ENCODE measurements around the gene CTDSP2. TPM values are rescaled to one million over a fixed set of nuclear protein-coding genes. Genes with fewer than 3 reads are reported as not detected.
A peak's percentile ranks its signal among the peaks of the same experiment; 100 is the strongest.

Gene CTDSP2
- total RNA-seq, 1 experiment from 2014 or later: 82.7 TPM

- TF ChIP-seq, protein P1, sequence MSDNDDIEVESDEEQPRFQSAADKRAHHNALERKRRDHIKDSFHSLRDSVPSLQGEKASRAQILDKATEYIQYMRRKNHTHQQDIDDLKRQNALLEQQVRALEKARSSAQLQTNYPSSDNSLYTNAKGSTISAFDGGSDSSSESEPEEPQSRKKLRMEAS (IDR thresholded peaks at IDR 0.05): peak; percentile 94
- TF ChIP-seq ZNF274 (IDR thresholded peaks at IDR 0.05; ENCODE audit: low read depth, low read length) (no peak), YY1 (IDR thresholded peaks at IDR 0.05; ENCODE audit: extremely low read depth, insufficient replicate concordance, low read depth, low read length) (peak; percentile 73), EZH2 (IDR thresholded peaks at IDR 0.05) (no peak), SRF (IDR thresholded peaks at IDR 0.05; ENCODE audit: low read depth) (peak; percentile 90), CEBPB (IDR thresholded peaks at IDR 0.05; ENCODE audit: low read depth) (peak; percentile 88)
These were observed 63.7 kb downstream of the CTDSP2 start, which contains the start of gene TSFM (continued) for GRCh38 chr12:57782608-57783465.

- Histone ChIP-seq H3K79me2 (ENCODE audit: insufficient read depth, low read length) (peaks cover 44% of the 10 kb centered on the region), H3K4me3 (replicated peaks in 1 of 2; ENCODE audit: low read depth in 1 of 2, low read length in 2 of 2) (peak overlapping the region; percentile 98 to 100), H3K9me2 (ENCODE audit: insufficient read depth) (no peaks in the 10 kb centered on the region), H3K9me3 (ENCODE audit: control insufficient read depth in 1 of 2, insufficient read depth in 1 of 2, low read depth in 1 of 2, low read length in 2 of 2) (no peaks in the 10 kb centered on the region), H3K27ac (ENCODE audit: low read depth, low read length) (no peak overlapping the region), H4K20me1 (ENCODE audit: insufficient read depth) (no peaks in the 10 kb centered on the region), H2AFZ (ENCODE audit: low read depth, low read length, poor library complexity, severe bottlenecking) (no peak overlapping the region), H3K9ac (ENCODE audit: low read length) (peak overlapping the region; percentile 1; the same call in 1 of the 2 replicates), H3K4me2 (ENCODE audit: low read length) (peak overlapping the region; percentile 74), H3K27me3 (ENCODE audit: insufficient read depth, low read length) (no peaks in the 10 kb centered on the region), H3K4me1 (ENCODE audit: control insufficient read depth in 1 of 2, insufficient read depth in 2 of 2, low read length in 2 of 2) (peaks cover 6 to 10% of the 10 kb centered on the region in 2 experiments), H3K36me3 (ENCODE audit: control insufficient read depth in 1 of 2, insufficient read depth in 2 of 2, low read length in 2 of 2) (peaks cover 13 to 19% of the 10 kb centered on the region in 2 experiments; a peak in 3 of 4 replicates)
- POLR2A ChIA-PET: interaction anchor here (1.7 kb wide), 1 partner anchor 15 kb away, joined by 5 read pairs; the partner anchor contains the start of gene CYP27B1
- ATAC-seq: peak; percentile 18
- intact Hi-C loops (cut with micrococcal nuclease): loop anchor here (1.0 kb wide), 1 partner anchor 10 kb away; the partner anchor contains the start of genes EEF1AKMT3 and METTL1
- RAD21 ChIA-PET (ENCODE audit: low non-redundant PET in 1 of 2, low total read pairs in 2 of 2, uncharacterized antibody in 2 of 2, unreplicated experiment in 2 of 2): no interaction called here
- CTCF ChIA-PET: interaction anchor here (1.1 to 1.2 kb wide), 3 partner anchors 10 to 23 kb away, joined by 3 to 6 read pairs (median 4); partner anchors contain the start of genes EEF1AKMT3 and METTL1
- no peak for DNase-seq (ENCODE audit: low read depth, low spot score)
- TF ChIP-seq ZNF274 (IDR thresholded peaks at IDR 0.05; ENCODE audit: low read depth, low read length) (no peak), ATF3 (IDR thresholded peaks at IDR 0.05) (no peak), RAD21 (IDR thresholded peaks at IDR 0.05; ENCODE audit: low read depth) (no peak), SRF (IDR thresholded peaks at IDR 0.05; ENCODE audit: low read depth) (no peak), POLR2AphosphoS5 (IDR thresholded peaks at IDR 0.05; ENCODE audit: low read depth, low read length) (no peak), EGR1 (IDR thresholded peaks at IDR 0.05; ENCODE audit: low read depth) (no peak), ELF1 (IDR thresholded peaks at IDR 0.05; ENCODE audit: borderline replicate concordance, low read depth) (no peak), EZH2 (IDR thresholded peaks at IDR 0.05) (no peak), YY1 (IDR thresholded peaks at IDR 0.05; ENCODE audit: extremely low read depth, insufficient replicate concordance, low read depth, low read length) (no peak), ZBTB33 (IDR thresholded peaks at IDR 0.05; ENCODE audit: extremely low read depth, insufficient replicate concordance, low read length) (no peak), SP1 (IDR thresholded peaks at IDR 0.05; ENCODE audit: low read depth) (no peak), SIN3A (IDR thresholded peaks at IDR 0.05; ENCODE audit: low read depth) (no peak)
- TF ChIP-seq, protein P1 (IDR thresholded peaks at IDR 0.05): no peak
- no TSS peak for BruUV-seq (replicated peaks)
These were observed 64.3 kb downstream of the CTDSP2 start for GRCh38 chr12:57782243-57782607.

All from HCT116 (cell line).